SK-N-SH (cell line): ENCODE measurements around the gene STARD5. TPM values are rescaled to one million over a fixed set of nuclear protein-coding genes. Genes with fewer than 3 reads are reported as not detected.

Source experiments
- CTCF ChIA-PET: fragments of 300-600, 350-600 bp; formaldehyde crosslinking; extraction: SDS; loops from one replicate; lab custom pipeline; 2021; lab: Yijun Ruan, JAX
- POLR2A ChIA-PET: fragments of 350-600 bp; sonication (Branson Sonifier 250); formaldehyde crosslinking; extraction: SDS; loops from one replicate; lab custom pipeline; 2020; ENCODE audit warnings: antibody characterized with exemption, inconsistent platforms; lab: Yijun Ruan, JAX
- DNase-seq: peaks from one replicate; pipeline ENCODE4 v3.0.0; 2012
- H2AFZ ChIP-seq: fragments of 200-600 bp; sonication (generic); 2 replicates; pipeline ENCODE4 v1.8.1; 2016; ENCODE audit warnings: antibody characterized with exemption, mild to moderate bottlenecking, low read depth
- H3F3A ChIP-seq: fragments of 200-600 bp; sonication (generic); replicated peaks from 2 replicates; pipeline ENCODE3; 2016; ENCODE audit warnings: antibody characterized with exemption, mild to moderate bottlenecking; ENCODE audit not compliant: insufficient read depth
- H3K27ac ChIP-seq, 2 experiments: fragments of 200-500 bp in 1 of 2; fragments of 200-600 bp in 1 of 2; sonication (Bioruptor generic) in 1 of 2; sonication (generic), shearing (Covaris generic) in 1 of 2; 2 replicates each; pipeline versions ENCODE4 v1.5.1 to v1.6.1; 2014 to 2016; ENCODE audit warnings: low read depth in 2 of 2, inconsistent platforms in 1 of 2, low read length in 1 of 2, mild to moderate bottlenecking in 1 of 2, mixed read lengths in 1 of 2
- H3K27me3 ChIP-seq: fragments of 200-600 bp; sonication (generic), shearing (Covaris generic); 2 replicates; pipeline ENCODE4 v1.6.1; 2016; ENCODE audit warnings: mixed run types; ENCODE audit not compliant: insufficient read depth
- H3K36me3 ChIP-seq, 2 experiments: fragments of 200-500 bp in 1 of 2; fragments of 200-600 bp in 1 of 2; sonication (Bioruptor generic) in 1 of 2; sonication (generic) in 1 of 2; replicated peaks in 1 of 2; 2 replicates each; pipeline versions ENCODE3 to v1.5.1; 2014 to 2016; ENCODE audit warnings: low read length in 1 of 2, mild to moderate bottlenecking in 1 of 2; ENCODE audit not compliant: insufficient read depth in 2 of 2, control insufficient read depth in 1 of 2
- H3K4me1 ChIP-seq, 2 experiments: fragments of 200-500 bp in 1 of 2; fragments of 200-600 bp in 1 of 2; sonication (Bioruptor generic) in 1 of 2; sonication (generic), shearing (Covaris generic) in 1 of 2; 2 replicates each; pipeline versions ENCODE4 v1.5.1 to v1.6.1; 2014 to 2016; ENCODE audit warnings: low read depth in 1 of 2, low read length in 1 of 2, mixed run types in 1 of 2; ENCODE audit not compliant: insufficient read depth in 2 of 2, control insufficient read depth in 1 of 2
- H3K4me2 ChIP-seq: fragments of 200-600 bp; sonication (generic), shearing (Covaris generic); 2 replicates; pipeline ENCODE4 v1.6.1; 2017; ENCODE audit warnings: mixed run types
- H3K4me3 ChIP-seq, 2 experiments: fragments of 200-500 bp in 1 of 2; fragments of 200-600 bp in 1 of 2; sonication (Bioruptor generic) in 1 of 2; sonication (generic), shearing (Covaris generic) in 1 of 2; 2 replicates each; pipeline versions ENCODE4 v1.5.1 to v1.8.1; 2014 to 2016; ENCODE audit warnings: low read depth in 2 of 2, inconsistent platforms in 1 of 2, low read length in 1 of 2, mild to moderate bottlenecking in 1 of 2, mixed read lengths in 1 of 2, moderate library complexity in 1 of 2
- H3K79me2 ChIP-seq: fragments of 200-600 bp; sonication (generic); 2 replicates; pipeline ENCODE4 v1.8.1; 2017; ENCODE audit warnings: mild to moderate bottlenecking; ENCODE audit not compliant: insufficient read depth
- H3K9ac ChIP-seq: fragments of 200-600 bp; sonication (generic); 2 replicates; pipeline ENCODE4 v1.6.1; 2017; ENCODE audit warnings: mixed run types
- H3K9me2 ChIP-seq: fragments of 200-600 bp; sonication (generic); 2 replicates; pipeline ENCODE4 v1.6.1; 2017; ENCODE audit warnings: mixed run types
- H3K9me3 ChIP-seq: fragments of 200-600 bp; sonication (generic); 2 replicates; pipeline ENCODE4 v1.6.1; 2017; ENCODE audit warnings: mixed run types, mild to moderate bottlenecking, moderate library complexity
- H4K20me1 ChIP-seq: fragments of 200-600 bp; sonication (generic); 2 replicates; pipeline ENCODE4 v1.6.1; 2017; ENCODE audit warnings: mild to moderate bottlenecking, mixed run types; ENCODE audit not compliant: insufficient read depth
- CHD2 ChIP-seq: fragments of 150-350 bp; IDR thresholded peaks from 2 replicates; pipeline ENCODE4 v1.6.1; 2018; ENCODE audit warnings: low read length; ENCODE audit not compliant: partially characterized antibody
- CTCF ChIP-seq: fragments of 200-600 bp; sonication (generic); IDR thresholded peaks from 2 replicates; pipeline ENCODE4 v1.6.1; 2017; ENCODE audit warnings: antibody characterized with exemption, mild to moderate bottlenecking, moderate library complexity
- EZH2phosphoT487 ChIP-seq: fragments of 200-600 bp; sonication (generic); IDR thresholded peaks from 2 replicates; pipeline ENCODE4 v1.6.1; 2017; ENCODE audit warnings: low read depth, mixed run types, mild to moderate bottlenecking, antibody characterized with exemption, moderate library complexity, borderline replicate concordance
- GATA2 ChIP-seq: sonication (generic); formaldehyde crosslinking; IDR thresholded peaks from 2 replicates; pipeline ENCODE4 v1.5.0; 2020; ENCODE audit warnings: mild to moderate bottlenecking, missing genetic modification reagents
- IRF3 ChIP-seq: fragments of 150-350 bp; IDR thresholded peaks from 2 replicates; pipeline ENCODE4 v1.6.1; 2016; ENCODE audit warnings: mild to moderate bottlenecking, low read depth, low read length
- MAX ChIP-seq: IDR thresholded peaks from 2 replicates; pipeline ENCODE4 v1.4.0; 2012; ENCODE audit warnings: low read depth
- MXI1 ChIP-seq: IDR thresholded peaks from 2 replicates; pipeline ENCODE4 v1.6.1; 2012; ENCODE audit warnings: mild to moderate bottlenecking, low read depth, low read length, improper control_type of control experiment
- NRF1 ChIP-seq: IDR thresholded peaks from 2 replicates; pipeline ENCODE4 v1.6.1; 2012; ENCODE audit warnings: low read depth, mild to moderate bottlenecking, low read length
- PBX3 ChIP-seq: IDR thresholded peaks from 2 replicates; pipeline ENCODE4; 2012
- RAD21 ChIP-seq: IDR thresholded peaks from 2 replicates; pipeline ENCODE4 v1.6.1; 2012; ENCODE audit warnings: mild to moderate bottlenecking, low read length
- RFX5 ChIP-seq: IDR thresholded peaks from 2 replicates; pipeline ENCODE4 v1.6.1; 2012; ENCODE audit warnings: mild to moderate bottlenecking, improper control_type of control experiment, low read length
- RXRA ChIP-seq: IDR thresholded peaks from 2 replicates; pipeline ENCODE4 v1.4.0; 2012; ENCODE audit warnings: low read depth, mild to moderate bottlenecking, borderline replicate concordance
- SIN3A ChIP-seq: IDR thresholded peaks from 2 replicates; pipeline ENCODE4 v1.6.1; 2012; ENCODE audit warnings: low read depth, mild to moderate bottlenecking, low read length, moderate library complexity, borderline replicate concordance
- SMC3 ChIP-seq: IDR thresholded peaks from 2 replicates; pipeline ENCODE4 v1.6.1; 2012; ENCODE audit warnings: low read depth, low read length, improper control_type of control experiment
- TEAD4 ChIP-seq: IDR thresholded peaks from 2 replicates; pipeline ENCODE4 v1.4.0; 2012; ENCODE audit warnings: mild to moderate bottlenecking, borderline replicate concordance; ENCODE audit not compliant: insufficient read depth
- USF1 ChIP-seq: IDR thresholded peaks from 2 replicates; pipeline ENCODE4 v1.4.0; 2012; ENCODE audit warnings: low read depth, borderline replicate concordance
- USF2 ChIP-seq: fragments of 150-350 bp; IDR thresholded peaks from 2 replicates; pipeline ENCODE4 v1.6.1; 2017; ENCODE audit warnings: antibody characterized with exemption, low read length, low read depth, borderline replicate concordance
- YY1 ChIP-seq: IDR thresholded peaks from 2 replicates; pipeline ENCODE4 v1.4.0; 2012; ENCODE audit warnings: low read depth, mild to moderate bottlenecking
- ZBTB33 ChIP-seq: IDR thresholded peaks from 2 replicates; pipeline ENCODE4 v1.4.0; 2012; ENCODE audit warnings: low read depth, borderline replicate concordance
- WGBS: methylation state at CpG from one replicate; pipeline ENCODE4 v1.1.6; 2017; ENCODE audit warnings: low lambda C conversion rate; 5-methylcytosine and 5-hydroxymethylcytosine counted together
- polyA plus RNA-seq, 3 experiments: library from polyadenylated mRNA; depleted of rRNA; stranded (reverse); fragments of >200 nt; gene quantifications; 2 replicates each; pipeline ENCODE4 v1.2.3, GENCODE V29; 2012

The STARD5 gene
- polyA plus RNA-seq, 1 of the 3 experiments (the other 2 are of a cell fraction): 1.6 TPM

- H3K36me3 ChIP-seq: no peaks in the 10 kb centered on the region
- TF ChIP-seq NRF1 (no peak), GATA2 (CRISPR knock-in tag) (no peak), YY1 (no peak), MXI1 (no peak), MAX (no peak), USF1 (no peak), SMC3 (no peak), IRF3 (no peak), CHD2 (no peak), RXRA (no peak), RFX5 (no peak), RAD21 (no peak), CTCF (no peak), SIN3A (no peak), TEAD4 (no peak), EZH2phosphoT487 (no peak), ZBTB33 (no peak), USF2 (no peak), PBX3 (no peak)
- CTCF ChIA-PET: interaction anchor here (1.4 to 3.0 kb wide), 3 partner anchors 34 to 44 kb away, joined by 6 to 13 read pairs (median 7); no protein-coding TSS in a partner anchor
- H3K4me1 ChIP-seq: peaks cover 0 to 14% of the 10 kb centered on the region in 2 experiments; a peak in 1 of 4 replicates
- H3K27me3 ChIP-seq: no peaks in the 10 kb centered on the region
- H3F3A ChIP-seq: peaks cover 9% of the 10 kb centered on the region
- no peak for DNase-seq
- no peaks in the 10 kb centered on the region for H3K79me2 ChIP-seq
- H3K27ac ChIP-seq: no peak overlapping the region
- H3K9me3 ChIP-seq: no peaks in the 10 kb centered on the region
- no peak overlapping the region for H3K4me3 ChIP-seq
- WGBS: 77% methylated on average over 8 of the region's 8 CpGs
- no peaks in the 10 kb centered on the region for H4K20me1 ChIP-seq
- POLR2A ChIA-PET: no interaction called here
- no peaks in the 10 kb centered on the region for H3K9me2 ChIP-seq
- no peak overlapping the region for H3K4me2 ChIP-seq
- H3K9ac ChIP-seq: no peak overlapping the region
- H2AFZ ChIP-seq: no peak overlapping the region
These were observed 14.1 kb downstream of the STARD5 start for GRCh38 chr15:81309647-81310450.
